Measurements from ENCODE around the gene KCNK4. TPM values are rescaled to one million over a fixed set of nuclear protein-coding genes. Genes with fewer than 3 reads are reported as not detected.
A peak's percentile ranks its signal among the peaks of the same experiment; 100 is the strongest.

Gene KCNK4
- total RNA-seq, 1 experiment from 2014 or later, result 1.1 TPM

- POLR2A ChIA-PET, result no interaction called here
- intact Hi-C loops (cut with micrococcal nuclease; ENCODE audit: unreplicated experiment), result no loop called here
Measured at GRCh38 chr11:64334764-64335735, 43.9 kb downstream of the KCNK4 start.

GRCh38 chr11:64337538-64338249 lies 46.6 kb downstream of the KCNK4 start:
- Histone ChIP-seq H3K9me3 (ENCODE audit: control insufficient read depth, insufficient read depth, low read depth, low read length) (no peaks in the 10 kb centered on the region), H3K4me1 (ENCODE audit: control insufficient read depth, insufficient read depth, low read length) (peaks cover 16% of the 10 kb centered on the region), H3K4me3 (ENCODE audit: low read depth in 2 of 2, low read length in 2 of 2) (no peak overlapping the region), H3K27ac (ENCODE audit: low read length) (no peak overlapping the region), H3K36me3 (ENCODE audit: control insufficient read depth, insufficient read depth, low read length) (no peaks in the 10 kb centered on the region), H3K27me3 (ENCODE audit: control insufficient read depth, insufficient read depth, low read length) (no peaks in the 10 kb centered on the region)
- BruUV-seq (replicated peaks), result no TSS peak
- ATAC-seq (no peak), DNase-seq (ENCODE audit: low read depth, low spot score) (no peak)
- TF ChIP-seq POLR2AphosphoS5 (IDR thresholded peaks at IDR 0.05; ENCODE audit: low read depth, low read length), result no peak
- intact Hi-C loops (cut with micrococcal nuclease; ENCODE audit: unreplicated experiment) (no loop called here), in situ Hi-C loops (cut with HindIII; ENCODE audit: low pct_unique_long_range_greater_than_20kb, low sequenced_read_pairs) (no loop called here)
- ChIA-PET CTCF (interaction anchor here (1.1 to 1.3 kb wide), 2 partner anchors 19 to 20 kb away, joined by 3 to 4 read pairs; partner anchors contain the start of gene PRDX5), POLR2A (interaction anchor here (1.5 kb wide), 1 partner anchor 20 kb away, joined by 5 read pairs; the partner anchor contains the start of genes PRDX5 and TRMT112)

More at GRCh38 chr11:64334764-64335735, 43.9 kb downstream of the KCNK4 start:
- Histone ChIP-seq H3K9me3 (ENCODE audit: control insufficient read depth, insufficient read depth, low read depth, low read length) (no peaks in the 10 kb centered on the region), H3K4me1 (ENCODE audit: control insufficient read depth, insufficient read depth, low read length) (peaks cover 22% of the 10 kb centered on the region), H3K27me3 (ENCODE audit: control insufficient read depth, insufficient read depth, low read length) (no peaks in the 10 kb centered on the region), H3K36me3 (ENCODE audit: control insufficient read depth, insufficient read depth, low read length) (no peaks in the 10 kb centered on the region), H3K4me3 (ENCODE audit: low read depth in 2 of 2, low read length in 2 of 2) (no peak overlapping the region), H3K27ac (ENCODE audit: low read length) (no peak overlapping the region)
- TF ChIP-seq POLR2AphosphoS5 (IDR thresholded peaks at IDR 0.05; ENCODE audit: low read depth, low read length), result peak; percentile 27; the same call in 1 of the 2 replicates
- TF ChIP-seq TCF7L2 (IDR thresholded peaks at IDR 0.05; ENCODE audit: low read depth, low read length), result no peak
- no TSS peak for BruUV-seq (replicated peaks)
- ATAC-seq (peak; percentile 89), DNase-seq (ENCODE audit: low read depth, low spot score) (peak; percentile 94)
- CTCF ChIA-PET, result no interaction called here
- in situ Hi-C loops (cut with HindIII; ENCODE audit: low pct_unique_long_range_greater_than_20kb, low sequenced_read_pairs), result no loop called here

- H3K36me3 ChIP-seq (ENCODE audit: control insufficient read depth, insufficient read depth, low read length), result no peaks in the 10 kb centered on the region
- ChIA-PET POLR2A (no interaction called here), CTCF (no interaction called here)
- no peak for DNase-seq (ENCODE audit: low read depth, low spot score)
- no peaks in the 10 kb centered on the region for H3K27me3 ChIP-seq (ENCODE audit: control insufficient read depth, insufficient read depth, low read length)
- ATAC-seq, result no peak
- TF ChIP-seq REST (IDR thresholded peaks at IDR 0.05; ENCODE audit: insufficient read depth in 1 of 2, low read depth in 2 of 2, low read length in 1 of 2) (no peak), CTCF (IDR thresholded peaks at IDR 0.05) (no peak), SIN3A (IDR thresholded peaks at IDR 0.05; ENCODE audit: borderline replicate concordance, insufficient read depth, low read depth, low read length) (no peak), TCF7L2 (IDR thresholded peaks at IDR 0.05; ENCODE audit: low read depth, low read length) (no peak), POLR2AphosphoS5 (IDR thresholded peaks at IDR 0.05; ENCODE audit: low read depth, low read length) (no peak)
- no peaks in the 10 kb centered on the region for H3K9me3 ChIP-seq (ENCODE audit: control insufficient read depth, insufficient read depth, low read depth, low read length)
- BruUV-seq (replicated peaks), result no TSS peak
- H3K27ac ChIP-seq (ENCODE audit: low read length), result no peak overlapping the region
- in situ Hi-C loops (cut with HindIII; ENCODE audit: low pct_unique_long_range_greater_than_20kb, low sequenced_read_pairs), result no loop called here
- H3K4me3 ChIP-seq (ENCODE audit: low read depth in 2 of 2, low read length in 2 of 2), result no peak overlapping the region
- H3K4me1 ChIP-seq (ENCODE audit: control insufficient read depth, insufficient read depth, low read length), result peaks cover 24% of the 10 kb centered on the region
- intact Hi-C loops (cut with micrococcal nuclease; ENCODE audit: unreplicated experiment), result no loop called here
Measured at GRCh38 chr11:64338716-64339115, 47.6 kb downstream of the KCNK4 start.
